Chondrocyte (in vitro differentiated cells): Measurements from ENCODE around the gene SORL1. TPM values are rescaled to one million over a fixed set of nuclear protein-coding genes. Genes with fewer than 3 reads are reported as not detected.

Experiments
- DNase-seq: peaks from one replicate; pipeline ENCODE4 v3.0.0; 2021; ENCODE audit warnings: mixed read lengths, low spot score
- H3K27ac Mint-ChIP-seq: one replicate; pipeline ENCODE4 v1.8.0; 2021; ENCODE audit warnings: mild to moderate bottlenecking, moderate library complexity, mixed read lengths; ENCODE audit not compliant: unreplicated experiment
- H3K27me3 Mint-ChIP-seq: 2 replicates; pipeline ENCODE4 v1.8.0; 2021; ENCODE audit warnings: low read depth, mixed read lengths
- H3K36me3 Mint-ChIP-seq: 2 replicates; pipeline ENCODE4 v1.8.0; 2021; ENCODE audit warnings: low read depth, mixed read lengths
- H3K4me1 Mint-ChIP-seq: 2 replicates; pipeline ENCODE4 v1.8.0; 2021; ENCODE audit warnings: low read depth, mild to moderate bottlenecking, mixed read lengths
- H3K4me3 Mint-ChIP-seq: one replicate; pipeline ENCODE4 v1.8.0; 2021; ENCODE audit warnings: mild to moderate bottlenecking, moderate library complexity, mixed read lengths; ENCODE audit not compliant: unreplicated experiment
- H3K9me3 Mint-ChIP-seq: 2 replicates; pipeline ENCODE4 v1.8.0; 2021; ENCODE audit warnings: low read depth, mixed read lengths
- total RNA-seq: library from RNA; stranded (reverse); gene quantifications from 3 replicates; pipeline ENCODE4 v1.2.1, GENCODE V29; 2021
- TF ChIP-seq, protein P1 (sequence below): fragments of 200-600 bp; sonication (generic); IDR thresholded peaks from 2 replicates; pipeline ENCODE4 v1.5.0; 2021; ENCODE audit warnings: antibody characterized with exemption, mild to moderate bottlenecking, moderate library complexity

The SORL1 gene
- total RNA-seq, 1 donor from 2014 or later = 0.87 TPM

DNA sequence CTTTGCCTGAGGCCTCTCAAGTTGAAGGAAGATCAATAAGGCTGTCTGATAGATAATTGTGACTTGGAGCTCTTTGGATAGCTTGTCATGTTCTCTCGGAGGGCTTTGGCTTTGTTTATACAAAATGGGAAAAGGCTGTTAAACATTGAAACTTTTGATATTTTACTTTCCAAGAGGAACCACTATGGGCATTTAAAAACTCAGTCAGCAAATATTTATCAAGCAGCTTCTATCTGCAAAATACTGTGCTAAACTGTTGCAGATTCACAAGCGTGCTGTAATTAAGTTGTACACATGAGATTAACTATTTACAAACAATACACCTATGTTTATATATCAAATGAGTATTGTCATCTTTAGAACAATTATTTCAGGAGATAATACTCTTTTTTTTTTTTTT is 34.5 kb upstream of the SORL1 start:
- TF ChIP-seq, protein P1, sequence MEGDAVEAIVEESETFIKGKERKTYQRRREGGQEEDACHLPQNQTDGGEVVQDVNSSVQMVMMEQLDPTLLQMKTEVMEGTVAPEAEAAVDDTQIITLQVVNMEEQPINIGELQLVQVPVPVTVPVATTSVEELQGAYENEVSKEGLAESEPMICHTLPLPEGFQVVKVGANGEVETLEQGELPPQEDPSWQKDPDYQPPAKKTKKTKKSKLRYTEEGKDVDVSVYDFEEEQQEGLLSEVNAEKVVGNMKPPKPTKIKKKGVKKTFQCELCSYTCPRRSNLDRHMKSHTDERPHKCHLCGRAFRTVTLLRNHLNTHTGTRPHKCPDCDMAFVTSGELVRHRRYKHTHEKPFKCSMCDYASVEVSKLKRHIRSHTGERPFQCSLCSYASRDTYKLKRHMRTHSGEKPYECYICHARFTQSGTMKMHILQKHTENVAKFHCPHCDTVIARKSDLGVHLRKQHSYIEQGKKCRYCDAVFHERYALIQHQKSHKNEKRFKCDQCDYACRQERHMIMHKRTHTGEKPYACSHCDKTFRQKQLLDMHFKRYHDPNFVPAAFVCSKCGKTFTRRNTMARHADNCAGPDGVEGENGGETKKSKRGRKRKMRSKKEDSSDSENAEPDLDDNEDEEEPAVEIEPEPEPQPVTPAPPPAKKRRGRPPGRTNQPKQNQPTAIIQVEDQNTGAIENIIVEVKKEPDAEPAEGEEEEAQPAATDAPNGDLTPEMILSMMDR = no peak
- Mint-ChIP-seq H3K4me3 (no peak overlapping the region), H3K36me3 (no peaks in the 10 kb centered on the region), H3K27me3 (peaks cover 39% of the 10 kb centered on the region), H3K9me3 (no peaks in the 10 kb centered on the region), H3K27ac (peak overlapping the region; percentile 33), H3K4me1 (peaks cover 13% of the 10 kb centered on the region)
- no peak for DNase-seq

DNA sequence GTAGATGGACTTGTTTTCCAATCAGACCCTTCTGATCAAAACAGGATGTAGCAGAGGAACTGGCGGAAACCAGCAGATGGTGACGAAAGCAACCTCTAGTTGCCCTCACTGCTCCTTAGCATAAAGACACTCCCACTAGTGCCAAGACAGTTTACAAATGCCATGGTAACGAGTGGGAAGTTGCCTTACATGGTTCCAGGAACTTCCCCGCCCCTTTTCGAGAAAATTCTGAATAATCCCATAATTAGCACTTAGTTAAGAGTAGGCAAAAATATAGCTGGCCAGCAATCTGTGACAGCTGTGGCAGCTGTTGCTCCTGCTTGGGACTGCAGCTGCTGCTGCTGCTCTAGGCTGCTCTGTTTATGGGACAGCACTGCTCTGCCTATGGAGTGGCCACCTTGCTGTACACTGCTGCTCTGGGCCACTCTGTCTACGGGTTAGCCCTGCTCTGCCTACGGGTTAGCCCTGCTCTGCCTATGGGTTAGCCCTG is 33.4 kb upstream of the SORL1 start:
- Mint-ChIP-seq H3K4me1 (peaks cover 13% of the 10 kb centered on the region), H3K36me3 (no peaks in the 10 kb centered on the region), H3K27me3 (peaks cover 41% of the 10 kb centered on the region), H3K4me3 (no peak overlapping the region), H3K9me3 (no peaks in the 10 kb centered on the region), H3K27ac (no peak overlapping the region)
- no peak for DNase-seq
- TF ChIP-seq, protein P1 = no peak

DNA sequence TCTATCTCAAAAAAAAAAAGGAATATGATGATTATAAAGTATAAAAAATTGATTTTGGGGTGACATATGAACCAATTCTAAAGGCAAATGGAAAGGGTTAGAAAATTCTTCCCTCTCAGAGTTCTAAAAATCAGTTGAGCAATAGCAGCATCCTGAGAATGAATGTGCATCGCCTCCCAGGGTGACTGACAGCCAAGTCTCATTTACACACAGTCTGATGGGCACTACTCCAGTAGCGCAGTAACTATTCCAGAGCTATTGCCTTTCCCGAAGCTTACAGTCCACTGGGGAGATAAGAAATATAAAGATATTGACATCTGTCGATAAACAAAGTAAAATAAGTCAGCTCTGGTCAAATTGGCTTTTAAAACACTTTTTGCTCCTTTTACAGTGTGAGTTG is 32.3 kb upstream of the SORL1 start:
- TF ChIP-seq, protein P1 = no peak
- H3K9me3 Mint-ChIP-seq = no peaks in the 10 kb centered on the region
- peaks cover 48% of the 10 kb centered on the region for H3K27me3 Mint-ChIP-seq
- H3K4me1 Mint-ChIP-seq = peaks cover 13% of the 10 kb centered on the region
- no peak overlapping the region for H3K4me3 Mint-ChIP-seq
- no peak for DNase-seq
- no peak overlapping the region for H3K27ac Mint-ChIP-seq
- H3K36me3 Mint-ChIP-seq = peaks cover 3% of the 10 kb centered on the region

DNA sequence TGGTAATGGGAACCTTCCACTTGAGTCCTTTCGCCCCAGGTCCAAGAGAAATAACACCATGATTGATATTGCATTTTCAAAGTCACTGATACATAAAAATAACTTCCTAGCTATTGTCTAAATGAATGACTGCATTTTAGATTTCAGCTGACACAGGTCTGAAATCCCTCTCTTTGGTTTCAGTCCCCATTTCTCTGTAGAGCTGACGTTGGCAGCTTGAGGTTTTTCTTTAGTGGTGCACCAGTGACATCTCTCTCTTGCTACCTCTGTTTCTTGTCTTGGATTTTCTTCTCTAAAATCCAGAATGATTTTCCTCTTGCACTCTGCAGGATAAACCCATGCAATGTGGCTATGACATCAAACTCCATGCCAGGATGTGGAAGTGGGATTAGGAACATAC is 31.7 kb upstream of the SORL1 start:
- Mint-ChIP-seq H3K4me1 (peaks cover 13% of the 10 kb centered on the region), H3K36me3 (peaks cover 5% of the 10 kb centered on the region), H3K9me3 (no peaks in the 10 kb centered on the region), H3K4me3 (no peak overlapping the region), H3K27me3 (peaks cover 53% of the 10 kb centered on the region), H3K27ac (no peak overlapping the region)
- TF ChIP-seq, protein P1 = no peak
- DNase-seq = no peak

DNA sequence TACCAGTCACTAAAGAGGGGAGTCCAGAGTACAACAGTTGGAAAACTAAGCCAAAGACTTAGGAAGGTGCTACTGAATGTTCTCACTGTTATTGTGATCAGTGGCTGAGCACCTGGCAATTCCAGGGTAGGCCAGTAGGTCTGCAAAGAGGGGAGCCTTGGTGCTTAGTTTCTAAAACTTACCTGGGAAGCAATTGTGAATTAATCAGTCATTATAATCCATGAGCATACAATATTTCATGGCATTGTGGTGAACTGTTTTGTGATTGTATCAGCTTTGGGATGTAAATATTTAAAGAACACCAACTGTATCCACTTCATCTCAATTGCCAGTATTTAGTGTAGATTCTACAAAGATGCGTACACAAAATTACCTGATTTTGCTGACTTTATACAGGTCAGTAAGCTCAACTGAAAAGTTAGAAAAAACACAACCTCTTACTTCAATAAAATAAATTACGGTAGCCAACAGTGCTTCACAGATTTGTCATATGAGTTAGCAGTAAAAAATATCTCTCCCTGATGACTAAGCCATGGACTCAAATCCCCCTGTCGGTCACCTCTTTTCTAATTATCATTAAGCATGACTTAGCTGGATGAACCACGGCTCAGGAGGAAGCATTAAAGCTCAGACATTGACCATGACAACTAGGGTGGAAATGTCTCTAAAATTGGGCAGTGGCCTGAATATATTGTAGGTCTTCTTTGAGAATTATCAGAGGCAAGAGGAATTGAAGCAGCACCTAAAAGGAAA is 30.8 kb upstream of the SORL1 start:
- DNase-seq = no peak
- Mint-ChIP-seq H3K27ac (no peak overlapping the region), H3K27me3 (peaks cover 59% of the 10 kb centered on the region), H3K4me1 (peaks cover 10% of the 10 kb centered on the region), H3K36me3 (peaks cover 5% of the 10 kb centered on the region), H3K4me3 (no peak overlapping the region), H3K9me3 (no peaks in the 10 kb centered on the region)
- TF ChIP-seq, protein P1 = no peak
